Hepatocyte (in vitro differentiated cells): ENCODE data around the gene MSMB. TPM values are rescaled to one million over a fixed set of nuclear protein-coding genes. Genes with fewer than 3 reads are reported as not detected.

Experiments used
- DNase-seq: peaks from one replicate; pipeline ENCODE4 v3.0.0-alpha.2; 2016; ENCODE audit warnings: low spot score
- H2AFZ ChIP-seq: fragments of 200-600 bp; sonication (generic); 2 replicates; pipeline ENCODE4 v1.6.0; 2016; ENCODE audit warnings: antibody characterized with exemption, mild to moderate bottlenecking
- H3K27ac ChIP-seq: fragments of 200-600 bp; sonication (generic); 2 replicates; pipeline ENCODE4 v1.5.1; 2016; ENCODE audit warnings: mild to moderate bottlenecking
- H3K27me3 ChIP-seq: fragments of 200-600 bp; sonication (generic); 2 replicates; pipeline ENCODE4 v1.6.1; 2016
- H3K36me3 ChIP-seq: fragments of 200-600 bp; sonication (generic); replicated peaks from 2 replicates; pipeline ENCODE4 v1.5.1; 2016; ENCODE audit warnings: low read depth; ENCODE audit not compliant: insufficient read depth
- H3K4me1 ChIP-seq: fragments of 200-600 bp; sonication (generic); 2 replicates; pipeline ENCODE4 v1.5.1; 2016; ENCODE audit warnings: mild to moderate bottlenecking, moderate library complexity; ENCODE audit not compliant: insufficient read depth
- H3K4me2 ChIP-seq: fragments of 200-600 bp; sonication (generic); 2 replicates; pipeline ENCODE4 v1.6.0; 2016
- H3K4me3 ChIP-seq: fragments of 200-600 bp; sonication (generic); 2 replicates; pipeline ENCODE4 v1.5.1; 2016; ENCODE audit warnings: mild to moderate bottlenecking
- H3K79me2 ChIP-seq: fragments of 200-600 bp; sonication (generic); 2 replicates; pipeline ENCODE4 v1.6.0; 2017; ENCODE audit warnings: mild to moderate bottlenecking
- H3K9me2 ChIP-seq: fragments of 200-600 bp; sonication (generic); replicated peaks from 2 replicates; pipeline ENCODE4 v1.6.0; 2017; ENCODE audit warnings: mild to moderate bottlenecking; ENCODE audit not compliant: insufficient read depth
- H3K9me3 ChIP-seq: fragments of 200-600 bp; sonication (generic); 2 replicates; pipeline ENCODE4 v1.5.1; 2016; ENCODE audit warnings: low read depth, mild to moderate bottlenecking
- H4K20me1 ChIP-seq: fragments of 200-600 bp; sonication (generic); 2 replicates; pipeline ENCODE4 v1.6.0; 2016; ENCODE audit warnings: mild to moderate bottlenecking; ENCODE audit not compliant: insufficient read depth, poor library complexity, severe bottlenecking
- EZH2 ChIP-seq: fragments of 200-600 bp; sonication (generic); IDR thresholded peaks from 2 replicates; pipeline ENCODE4 v1.6.1; 2016; ENCODE audit warnings: antibody characterized with exemption, mild to moderate bottlenecking, borderline replicate concordance
- EZH2phosphoT487 ChIP-seq: fragments of 200-600 bp; sonication (generic); IDR thresholded peaks from one replicate; pipeline ENCODE4 v1.6.1; 2018; ENCODE audit warnings: antibody characterized with exemption, mild to moderate bottlenecking, low read depth, moderate library complexity; ENCODE audit not compliant: unreplicated experiment, severe bottlenecking
- WGBS: methylation state at CpG from one replicate; pipeline ENCODE4 v1.1.6; 2016; ENCODE audit warnings: low lambda C conversion rate; ENCODE audit errors: missing lambda C conversion rate; 5-methylcytosine and 5-hydroxymethylcytosine counted together
- polyA plus RNA-seq: library from polyadenylated mRNA; unstranded; fragments of >200 nt; fragmentation: Nextera tagmentation; extraction: Ambion mirVana; gene quantifications from 2 replicates; pipeline ENCODE4 v1.2.1, GENCODE V29; 2016
- total RNA-seq: library from RNA; depleted of rRNA; stranded (reverse); fragments of >200 nt; gene quantifications from 2 replicates; pipeline ENCODE4 v1.2.3, GENCODE V29; 2014
- TF ChIP-seq, protein P1 (sequence below): fragments of 200-600 bp; sonication (generic); IDR thresholded peaks from 2 replicates; pipeline ENCODE4 v1.5.1; 2016; ENCODE audit warnings: antibody characterized with exemption, mild to moderate bottlenecking; ENCODE audit not compliant: poor library complexity

The MSMB gene
- total and polyA plus RNA-seq, 2 experiments from 2014 or later: 2.2 to 11.0 TPM

DNA sequence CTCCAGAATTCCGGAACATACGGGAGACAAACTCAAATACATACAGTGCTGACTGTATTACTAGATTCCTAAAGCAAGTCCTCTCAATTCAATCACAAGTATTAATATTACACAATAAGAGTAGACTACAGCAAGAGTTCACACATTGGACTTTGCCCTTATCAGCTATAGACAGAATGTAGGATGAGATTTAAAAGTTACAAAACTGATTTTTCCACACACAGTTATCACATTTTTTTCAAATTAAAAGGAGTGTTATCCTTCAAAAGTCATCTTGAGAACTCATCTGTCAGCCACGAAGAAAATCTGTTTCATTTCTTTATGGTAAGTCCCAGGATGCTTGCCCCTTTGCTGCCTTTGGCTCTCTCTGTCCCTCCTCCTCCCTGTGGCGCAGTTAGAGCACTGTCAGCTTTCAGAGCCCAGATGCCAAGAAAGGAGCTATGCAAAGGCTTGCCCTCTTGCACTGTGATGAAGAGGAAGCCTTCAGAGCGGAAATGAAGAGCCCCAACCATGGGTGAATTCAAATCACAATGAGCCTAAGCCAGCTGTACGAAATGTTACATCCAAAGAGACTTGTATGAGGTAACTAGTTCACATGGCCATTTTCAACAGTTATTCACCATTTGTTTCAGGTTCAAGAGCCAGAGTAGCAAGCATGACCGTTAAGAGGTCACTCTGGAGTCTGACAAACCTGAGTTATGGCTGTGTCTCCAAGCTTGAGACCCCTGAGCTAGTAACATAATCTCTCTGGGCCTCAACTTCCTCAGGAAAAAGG, 26.3 kb downstream of the MSMB start:
- Histone ChIP-seq H3K9me2 (no peaks in the 10 kb centered on the region), H3K79me2 (peaks cover 95% of the 10 kb centered on the region), H3K4me3 (no peak overlapping the region), H3K36me3 (no peaks in the 10 kb centered on the region), H3K27ac (peak overlapping the region; percentile 17), H3K4me2 (peak overlapping the region; percentile 44), H3K27me3 (no peaks in the 10 kb centered on the region), H3K9me3 (no peaks in the 10 kb centered on the region), H3K4me1 (peaks cover 38% of the 10 kb centered on the region), H2AFZ (no peak overlapping the region), H4K20me1 (peaks cover 92% of the 10 kb centered on the region)
- 91% methylated on average over 7 of the region's 7 CpGs for WGBS
- TF ChIP-seq EZH2phosphoT487: no peak
- TF ChIP-seq EZH2: no peak
- TF ChIP-seq, protein P1, sequence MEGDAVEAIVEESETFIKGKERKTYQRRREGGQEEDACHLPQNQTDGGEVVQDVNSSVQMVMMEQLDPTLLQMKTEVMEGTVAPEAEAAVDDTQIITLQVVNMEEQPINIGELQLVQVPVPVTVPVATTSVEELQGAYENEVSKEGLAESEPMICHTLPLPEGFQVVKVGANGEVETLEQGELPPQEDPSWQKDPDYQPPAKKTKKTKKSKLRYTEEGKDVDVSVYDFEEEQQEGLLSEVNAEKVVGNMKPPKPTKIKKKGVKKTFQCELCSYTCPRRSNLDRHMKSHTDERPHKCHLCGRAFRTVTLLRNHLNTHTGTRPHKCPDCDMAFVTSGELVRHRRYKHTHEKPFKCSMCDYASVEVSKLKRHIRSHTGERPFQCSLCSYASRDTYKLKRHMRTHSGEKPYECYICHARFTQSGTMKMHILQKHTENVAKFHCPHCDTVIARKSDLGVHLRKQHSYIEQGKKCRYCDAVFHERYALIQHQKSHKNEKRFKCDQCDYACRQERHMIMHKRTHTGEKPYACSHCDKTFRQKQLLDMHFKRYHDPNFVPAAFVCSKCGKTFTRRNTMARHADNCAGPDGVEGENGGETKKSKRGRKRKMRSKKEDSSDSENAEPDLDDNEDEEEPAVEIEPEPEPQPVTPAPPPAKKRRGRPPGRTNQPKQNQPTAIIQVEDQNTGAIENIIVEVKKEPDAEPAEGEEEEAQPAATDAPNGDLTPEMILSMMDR: no peak
- DNase-seq: no peak

DNA sequence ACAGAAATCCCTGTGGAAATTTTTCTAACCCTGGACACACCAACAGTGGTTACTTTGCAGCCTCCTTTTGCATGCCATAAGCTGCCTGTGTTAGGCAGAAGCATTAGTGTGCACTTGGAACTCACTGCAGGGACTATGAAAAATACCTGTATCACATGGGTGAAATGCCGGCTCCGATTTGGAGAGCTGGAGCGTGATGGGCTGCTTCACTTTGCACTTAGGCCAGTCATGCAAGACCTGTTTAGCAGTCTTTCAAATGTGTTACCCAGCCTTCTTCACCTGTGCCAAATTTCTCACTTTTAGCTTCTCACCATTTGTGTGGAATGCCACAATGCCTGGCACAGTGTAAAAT, 26.9 kb downstream of the MSMB start:
- Histone ChIP-seq H3K4me1 (peaks cover 36% of the 10 kb centered on the region), H4K20me1 (peaks cover 91% of the 10 kb centered on the region), H3K27ac (no peak overlapping the region), H3K9me2 (no peaks in the 10 kb centered on the region), H3K9me3 (no peaks in the 10 kb centered on the region), H3K27me3 (no peaks in the 10 kb centered on the region), H3K4me3 (no peak overlapping the region), H3K79me2 (peaks cover 95% of the 10 kb centered on the region), H2AFZ (no peak overlapping the region), H3K4me2 (peak overlapping the region; percentile 44), H3K36me3 (no peaks in the 10 kb centered on the region)
- no peak for DNase-seq
- TF ChIP-seq, protein P1: no peak
- no peak for TF ChIP-seq EZH2
- no peak for TF ChIP-seq EZH2phosphoT487
- WGBS: 90% methylated on average over 3 of the region's 3 CpGs

DNA sequence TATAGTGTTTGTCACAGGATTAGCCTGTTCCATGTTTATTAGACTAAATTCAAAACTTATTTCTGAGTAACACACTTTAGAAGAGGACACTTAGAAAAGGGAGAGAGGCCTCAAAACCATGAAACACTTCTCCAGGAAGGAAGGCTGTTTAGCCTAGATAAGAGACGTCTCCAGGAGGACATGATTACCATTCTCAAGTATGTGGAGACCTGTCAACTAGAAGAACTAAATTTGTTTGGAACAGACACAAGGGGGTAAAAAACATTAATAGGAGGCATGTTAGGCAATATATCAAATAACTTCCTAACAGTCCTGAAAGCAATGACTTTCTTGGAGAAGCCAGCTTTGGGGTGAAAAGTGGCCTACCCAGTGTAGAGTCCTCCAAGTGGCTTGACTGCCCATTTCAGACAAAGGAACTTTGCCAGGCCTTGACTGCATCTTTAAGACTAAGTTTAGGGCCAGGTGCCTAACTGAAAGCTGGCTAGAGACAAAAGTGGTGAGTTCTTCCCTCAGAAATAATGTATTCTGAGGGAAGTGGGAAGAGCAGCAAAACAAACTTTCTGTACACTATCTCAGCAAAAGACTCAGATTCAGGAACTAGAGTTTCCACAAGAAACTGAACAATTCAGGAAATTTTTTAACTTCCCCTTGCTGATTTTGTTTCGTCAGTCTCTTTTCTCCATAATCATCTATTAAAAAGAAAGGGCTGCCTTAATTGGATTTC, 27.5 kb downstream of the MSMB start:
- no peaks in the 10 kb centered on the region for H3K36me3 ChIP-seq
- peaks cover 95% of the 10 kb centered on the region for H3K79me2 ChIP-seq
- H3K27ac ChIP-seq: peak overlapping the region; percentile 38
- no peak overlapping the region for H2AFZ ChIP-seq
- TF ChIP-seq EZH2phosphoT487 (no peak), EZH2 (no peak)
- TF ChIP-seq, protein P1: no peak
- WGBS: 59% methylated on average over 2 of the region's 2 CpGs
- H3K4me1 ChIP-seq: peaks cover 31% of the 10 kb centered on the region
- no peaks in the 10 kb centered on the region for H3K9me3 ChIP-seq
- peak overlapping the region; percentile 44 for H3K4me2 ChIP-seq
- H3K9me2 ChIP-seq: no peaks in the 10 kb centered on the region
- DNase-seq: no peak
- no peaks in the 10 kb centered on the region for H3K27me3 ChIP-seq
- H3K4me3 ChIP-seq: no peak overlapping the region
- peaks cover 88% of the 10 kb centered on the region for H4K20me1 ChIP-seq
